ENCODE results near the gene CFAP97D1. TPM values are rescaled to one million over a fixed set of nuclear protein-coding genes. Genes with fewer than 3 reads are reported as not detected.
"Not testable (repeated sequence)": the region's sequence is repeated elsewhere in the genome, so short reads cannot be mapped to it uniquely, and the experiment has no call there.

The CFAP97D1 gene
- total RNA-seq, 1 experiment from 2014 or later: not detected

- not testable (repeated sequence) for DNase-seq (ENCODE audit: low spot score)
Measured at GRCh38 chr17:43798024-43798423, 17.8 kb downstream of the CFAP97D1 start.

- no peak for DNase-seq (ENCODE audit: low spot score)
Measured at GRCh38 chr17:43799047-43799446, 18.8 kb downstream of the CFAP97D1 start.

DNA sequence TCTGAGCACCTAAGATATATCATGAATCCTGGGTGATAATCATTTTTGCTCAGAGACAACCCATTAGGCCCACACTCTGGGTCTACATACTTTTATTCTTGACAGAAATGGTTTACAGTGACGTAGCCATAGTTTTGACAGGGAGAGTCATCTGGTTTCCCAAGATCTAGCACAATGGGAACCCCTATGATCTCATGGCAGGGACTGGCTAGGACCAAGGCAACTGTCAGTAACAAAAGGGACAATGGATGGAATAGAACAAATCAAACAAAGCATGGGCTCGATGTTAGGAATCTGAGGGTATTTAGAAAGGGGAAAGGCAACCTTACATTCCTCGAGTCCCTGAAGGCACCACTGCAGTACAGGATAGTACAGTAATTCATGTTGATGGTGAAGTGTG, 20.5 kb downstream of the CFAP97D1 start:
- DNase-seq (ENCODE audit: low spot score): no peak

- no peak for DNase-seq (ENCODE audit: low spot score)
Measured at GRCh38 chr17:43801844-43802243, 21.6 kb downstream of the CFAP97D1 start.

DNA sequence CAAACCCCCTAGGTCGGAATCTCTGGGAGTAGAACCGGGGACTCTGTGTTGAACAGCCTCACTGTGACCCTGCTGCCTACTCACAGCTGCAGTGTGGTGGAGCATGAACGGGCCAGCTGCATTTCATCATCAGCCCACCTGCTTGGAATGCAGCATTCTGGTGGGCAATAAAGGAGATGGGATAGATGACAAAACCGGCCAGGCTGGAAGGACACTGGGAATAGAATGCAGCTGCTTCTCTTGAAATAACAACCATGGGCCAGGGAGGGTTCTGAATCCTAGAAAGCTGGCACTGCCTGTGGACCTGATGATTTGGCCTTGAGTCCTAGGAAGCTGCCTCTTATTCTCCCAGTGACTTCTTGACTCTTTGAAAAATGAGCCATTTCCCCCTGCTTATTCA, 23.5 kb downstream of the CFAP97D1 start:
- DNase-seq (ENCODE audit: low spot score): no peak

DNA sequence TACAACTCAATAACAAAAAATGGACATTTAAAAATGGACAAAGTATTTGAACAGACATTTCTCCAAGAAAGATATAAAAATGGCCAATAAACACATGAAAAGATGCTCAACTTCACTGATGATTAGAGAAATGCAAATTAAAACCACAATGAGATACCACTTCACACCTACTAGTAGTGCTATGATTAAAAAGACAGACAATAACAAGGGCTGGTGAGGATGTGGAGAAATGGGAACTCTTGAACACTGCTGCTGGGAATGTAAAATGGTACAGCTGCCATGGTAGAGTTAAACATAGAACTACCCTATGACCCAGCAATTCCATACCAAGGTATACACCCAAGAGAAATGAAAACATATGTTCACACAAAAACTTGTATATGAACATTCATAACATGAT, 24.9 kb downstream of the CFAP97D1 start:
- DNase-seq (ENCODE audit: low spot score): no peak

DNA sequence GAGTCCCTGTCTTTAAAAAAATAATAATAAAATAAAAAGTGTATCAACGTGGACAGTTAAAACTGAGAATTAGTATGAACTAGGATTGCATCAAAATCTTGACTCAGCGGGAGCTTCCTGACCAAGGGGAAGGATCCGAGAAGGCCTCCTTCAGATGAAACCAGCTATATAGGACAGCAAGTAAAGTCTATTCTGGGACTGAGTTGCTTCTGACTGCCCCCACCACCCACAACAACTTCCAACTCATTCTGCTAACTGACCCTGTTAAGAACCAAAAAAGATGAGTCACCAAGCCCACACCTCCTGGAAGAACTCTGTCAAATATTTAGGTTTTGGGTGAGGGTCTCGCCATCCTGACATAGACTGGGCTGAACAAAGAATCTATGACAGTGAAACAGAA, 27.8 kb downstream of the CFAP97D1 start:
- no peak for DNase-seq (ENCODE audit: low spot score)

DNA sequence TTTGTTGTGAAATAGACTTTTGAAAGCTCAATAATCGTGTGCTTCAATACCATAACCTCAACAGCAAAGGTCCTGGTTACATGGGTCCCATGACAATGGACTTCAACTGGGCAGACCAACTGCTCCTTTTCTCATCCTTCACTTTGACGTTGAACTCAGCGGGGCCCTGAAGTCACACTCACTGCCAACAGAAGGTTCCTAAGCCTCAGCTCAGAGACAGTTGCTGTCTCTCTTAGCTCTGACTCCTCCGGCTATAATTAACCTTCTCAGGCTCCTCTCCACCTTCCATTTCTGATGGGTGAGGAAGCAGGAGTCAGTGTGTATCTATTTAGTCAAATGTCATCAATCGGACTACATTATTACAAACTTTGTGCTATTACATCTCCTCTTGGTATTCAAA, 28.9 kb downstream of the CFAP97D1 start:
- no peak for DNase-seq (ENCODE audit: low spot score)

GRCh38 chr17:43810226-43810715, 30.0 kb downstream of the CFAP97D1 start:
- DNase-seq (ENCODE audit: low spot score): no peak

- DNase-seq (ENCODE audit: low spot score): no peak
Measured at GRCh38 chr17:43810823-43811222, 30.6 kb downstream of the CFAP97D1 start.

DNA sequence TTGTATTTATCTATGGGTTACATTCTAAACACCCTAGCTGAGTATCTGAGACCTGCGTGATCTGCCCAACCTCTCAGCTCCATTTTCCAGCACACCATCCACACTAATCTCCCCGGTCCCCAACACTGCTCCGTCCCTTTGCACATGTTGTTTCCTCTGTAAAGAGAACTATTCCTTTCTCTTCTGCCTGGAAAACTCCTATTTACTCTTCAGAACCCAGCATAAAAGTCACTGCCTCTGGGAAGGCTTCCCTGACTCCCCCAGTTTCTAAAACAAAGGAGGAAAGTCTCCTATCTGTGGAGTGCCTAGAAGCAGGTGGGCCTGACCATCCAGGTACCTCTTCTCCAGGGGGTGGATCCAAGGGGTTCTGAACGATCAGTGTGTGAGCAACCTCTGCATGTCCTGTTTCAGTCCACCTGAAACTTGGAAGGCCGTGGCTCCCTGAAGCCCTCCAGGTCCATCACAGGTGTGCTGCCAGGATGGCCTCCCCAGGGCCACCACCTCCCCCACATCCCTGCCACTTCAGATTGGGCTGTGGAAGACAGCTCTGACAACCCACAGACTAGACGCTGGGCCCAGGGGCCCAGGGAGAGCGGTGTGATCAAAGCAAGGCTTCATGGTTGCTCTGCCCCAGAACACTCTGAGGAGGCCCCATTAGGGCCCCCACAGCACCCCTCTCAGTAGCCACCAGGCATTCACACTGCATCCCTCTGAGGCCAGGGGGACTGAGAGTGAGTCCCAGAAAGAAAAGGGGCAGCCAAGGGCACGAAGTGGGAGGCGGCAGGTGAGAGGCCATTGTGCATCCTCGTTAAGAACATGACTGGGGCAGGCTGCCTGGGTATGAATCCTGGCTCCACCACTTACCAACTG, 32.4 kb downstream of the CFAP97D1 start:
- DNase-seq (ENCODE audit: low spot score): no peak

- DNase-seq (ENCODE audit: low spot score): peak; percentile 51
Measured at GRCh38 chr17:43813386-43813785, 33.2 kb downstream of the CFAP97D1 start.

- no peak for DNase-seq (ENCODE audit: low spot score)
Measured at GRCh38 chr17:43814026-43814425, 33.8 kb downstream of the CFAP97D1 start.

DNA sequence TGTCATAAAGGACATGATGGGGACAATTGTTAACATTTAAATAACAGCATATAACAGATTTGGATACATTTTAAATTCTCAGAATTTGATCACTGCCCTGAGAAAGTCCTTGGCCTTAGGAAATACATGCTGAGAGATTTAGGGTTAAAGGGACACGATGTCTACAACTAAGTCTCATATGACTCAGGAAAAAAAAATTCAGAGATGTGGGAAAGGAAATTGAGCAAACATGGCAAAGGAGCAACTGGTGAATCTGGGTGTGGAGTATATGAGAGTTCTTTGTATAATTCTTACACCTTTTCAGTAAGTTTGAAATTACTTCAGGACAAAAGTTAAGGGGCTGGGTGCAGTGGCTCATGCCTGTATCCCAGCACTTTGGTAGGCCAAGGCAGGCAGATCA, 34.5 kb downstream of the CFAP97D1 start:
- peak; percentile 76 for DNase-seq (ENCODE audit: low spot score)

DNA sequence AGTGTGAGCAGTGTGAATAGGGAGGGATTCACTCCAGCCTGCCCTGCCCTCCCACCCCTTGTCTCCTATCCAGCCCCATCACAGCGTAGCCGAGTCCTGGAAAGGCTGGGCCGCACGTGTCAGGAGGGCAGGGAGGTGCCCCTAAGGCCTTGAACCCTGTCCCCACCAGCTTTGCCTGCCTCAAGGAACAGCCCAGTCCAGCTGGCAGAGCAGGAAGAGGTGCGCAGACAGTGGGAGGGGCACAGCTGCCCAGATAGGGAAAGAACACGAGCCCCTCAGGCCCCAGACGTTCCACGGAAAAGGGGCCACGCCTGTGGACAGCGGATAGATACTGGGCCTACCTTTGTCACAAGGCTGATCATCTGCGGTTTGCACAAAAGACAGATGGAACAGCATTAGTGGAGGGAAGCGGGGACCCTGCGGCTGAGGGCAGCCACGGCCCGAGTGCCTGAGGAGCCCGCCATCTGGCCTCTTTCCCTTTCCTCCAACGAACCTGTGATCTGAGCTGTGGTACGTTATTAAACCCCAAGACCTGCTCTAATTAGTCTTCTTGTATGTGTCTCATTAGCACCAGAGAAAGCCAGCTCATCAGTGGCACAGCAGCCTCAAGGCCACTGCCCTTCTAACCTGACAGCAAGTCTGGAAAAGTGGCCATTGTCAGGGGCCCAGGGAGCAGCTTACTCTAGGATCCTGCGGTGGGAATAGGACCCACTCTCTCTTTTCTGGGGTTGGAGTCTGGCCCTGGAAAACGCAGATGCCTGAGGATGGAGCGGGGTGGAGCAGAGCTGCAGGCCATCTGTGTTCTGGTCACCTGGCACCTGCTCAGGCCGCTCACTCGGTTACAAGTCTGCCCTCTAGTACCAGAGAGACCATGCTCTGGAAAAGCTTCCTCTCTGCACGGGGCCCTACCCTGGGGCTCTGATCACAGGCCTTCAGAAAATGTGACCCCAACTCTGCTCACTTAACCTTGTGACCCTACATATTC, 36.4 kb downstream of the CFAP97D1 start:
- no peak for DNase-seq (ENCODE audit: low spot score)

DNA sequence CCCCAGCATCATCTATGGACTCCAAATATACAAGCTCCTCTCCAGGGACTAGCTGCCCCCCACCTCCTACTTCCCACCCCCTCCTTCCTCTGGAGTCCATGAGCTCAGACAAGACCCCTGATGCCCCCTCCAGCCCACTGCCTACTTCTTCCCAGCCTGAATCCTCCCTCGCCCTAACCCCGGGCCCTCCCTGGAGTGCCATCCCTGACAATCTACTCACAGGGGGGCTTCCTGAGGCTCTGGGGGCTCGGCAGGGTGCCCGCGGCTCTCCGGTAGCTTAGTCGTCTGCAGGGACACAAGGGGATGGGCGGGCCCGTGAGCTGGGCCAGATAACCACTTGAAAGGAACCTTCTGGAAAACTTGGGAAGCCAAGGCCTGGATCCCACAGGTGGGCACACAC, 37.6 kb downstream of the CFAP97D1 start:
- no peak for DNase-seq (ENCODE audit: low spot score)

GRCh38 chr17:43818966-43819365, 38.7 kb downstream of the CFAP97D1 start:
- DNase-seq (ENCODE audit: low spot score): no peak

- DNase-seq (ENCODE audit: low spot score): no peak
Measured at GRCh38 chr17:43820759-43821158, 40.5 kb downstream of the CFAP97D1 start.

GRCh38 chr17:43822570-43823190, 42.4 kb downstream of the CFAP97D1 start:
- DNase-seq (ENCODE audit: low spot score): no peak

DNA sequence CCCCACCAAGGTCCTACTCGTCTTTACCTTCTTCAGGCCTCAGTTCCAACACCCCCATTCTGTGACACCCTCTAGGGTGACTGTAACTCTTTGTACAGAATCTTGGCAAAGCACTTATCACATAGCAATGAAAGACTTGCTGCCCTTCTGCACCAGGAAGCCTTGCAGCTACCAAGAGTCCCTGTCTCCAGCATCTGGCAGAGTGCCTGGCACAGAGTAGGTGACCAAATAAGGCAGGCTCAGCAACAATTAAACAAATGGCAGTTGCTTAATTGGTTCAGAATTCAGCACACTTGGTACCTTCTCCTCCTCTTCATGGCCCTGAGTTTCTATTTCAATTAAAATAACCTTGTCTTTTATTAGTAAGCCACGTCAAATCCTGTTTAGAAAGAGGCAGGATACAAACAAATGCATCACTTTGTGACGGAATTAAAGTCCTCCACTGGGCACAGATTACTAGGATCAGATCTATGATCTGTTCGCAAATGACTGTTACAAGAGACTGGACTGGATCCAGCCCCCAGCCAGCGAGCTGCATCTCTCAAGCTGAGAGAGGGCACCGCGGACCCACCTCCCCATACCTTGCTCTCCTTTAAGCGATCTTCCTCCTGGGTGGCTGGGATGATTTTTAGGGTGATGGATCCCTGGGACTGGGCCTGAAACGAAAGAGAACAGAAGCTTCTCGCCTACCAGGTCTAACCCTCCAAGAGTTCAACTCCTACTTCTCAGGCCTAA, 43.3 kb downstream of the CFAP97D1 start:
- no peak for DNase-seq (ENCODE audit: low spot score)

GRCh38 chr17:43825567-43825966, 45.3 kb downstream of the CFAP97D1 start:
- DNase-seq (ENCODE audit: low spot score): no peak

All from A172 (cell line).